H1 (cell line): ENCODE measurements around the gene NDRG2. TPM values are rescaled to one million over a fixed set of nuclear protein-coding genes. Genes with fewer than 3 reads are reported as not detected.
A peak's percentile ranks its signal among the peaks of the same experiment; 100 is the strongest.

Source experiments
- BRCA1 ChIP-seq: IDR thresholded peaks from 2 replicates; pipeline ENCODE4 v1.6.1; 2012; ENCODE audit warnings: low read depth, low read length, improper control_type of control experiment
- CBX8 ChIP-seq: fragments of 300-800, 300-1000 bp; sonication (generic); IDR thresholded peaks from 2 replicates; pipeline ENCODE4 v1.7.1; 2016; ENCODE audit warnings: low read depth, low read length, borderline replicate concordance
- EGR1 ChIP-seq: IDR thresholded peaks from 2 replicates; pipeline ENCODE4 v1.6.1; 2011; ENCODE audit warnings: low read depth, low read length, borderline replicate concordance
- GABPA ChIP-seq: IDR thresholded peaks from 2 replicates; pipeline ENCODE4 v1.6.1; 2011; ENCODE audit warnings: mild to moderate bottlenecking, low read length, moderate library complexity, borderline replicate concordance; ENCODE audit not compliant: insufficient read depth
- JUN ChIP-seq: IDR thresholded peaks from 2 replicates; pipeline ENCODE4 v1.6.1; 2011; ENCODE audit warnings: low read depth, mild to moderate bottlenecking, improper control_type of control experiment, low read length
- KDM4A ChIP-seq: IDR thresholded peaks from one replicate; pipeline ENCODE4 v1.7.1; 2012; ENCODE audit warnings: low read depth, mild to moderate bottlenecking, moderate library complexity, low read length, inconsistent platforms; ENCODE audit not compliant: severe bottlenecking
- KDM5A ChIP-seq: fragments of 200-600 bp; IDR thresholded peaks from 2 replicates; pipeline ENCODE4 v1.7.1; 2012; ENCODE audit warnings: mild to moderate bottlenecking, low read length, inconsistent platforms, mixed read lengths
- MAFK ChIP-seq: IDR thresholded peaks from 2 replicates; pipeline ENCODE4 v1.6.1; 2012; ENCODE audit warnings: low read depth, mild to moderate bottlenecking, improper control_type of control experiment, low read length
- POLR2A ChIP-seq, 2 experiments: IDR thresholded peaks; 1 replicate in 1 of 2; 2 replicates in 1 of 2; pipeline ENCODE4 v1.6.1; 2011; ENCODE audit warnings: low read depth in 2 of 2, low read length in 2 of 2, mild to moderate bottlenecking in 2 of 2; ENCODE audit errors: control extremely low read depth in 1 of 2
- RAD21 ChIP-seq, 2 experiments: IDR thresholded peaks in 1 of 2; conservative IDR thresholded peaks in 1 of 2; 2 replicates each; pipeline ENCODE4 v1.6.1; 2011; ENCODE audit warnings: low read depth in 2 of 2, low read length in 2 of 2, improper control_type of control experiment in 1 of 2, inconsistent platforms in 1 of 2, mild to moderate bottlenecking in 1 of 2, moderate library complexity in 1 of 2
- SRF ChIP-seq: IDR thresholded peaks from 2 replicates; pipeline ENCODE4 v1.6.1; 2011; ENCODE audit warnings: mild to moderate bottlenecking, low read depth, low read length, moderate library complexity
- TAF1 ChIP-seq: IDR thresholded peaks from 2 replicates; pipeline ENCODE4 v1.6.1; 2011; ENCODE audit warnings: mild to moderate bottlenecking, low read depth, low read length
- polyA plus RNA-seq, 7 experiments: library from polyadenylated mRNA; depleted of rRNA in 3 of 7; stranded (reverse) in 5 of 7; unstranded in 2 of 7; fragments of >200 nt in 5 of 7; fragments of 200-250 nt in 2 of 7; gene quantifications; 1 replicate in 5 of 7; 2 replicates in 1 of 7; 4 replicates in 1 of 7; pipeline versions ENCODE4 v1.2.1 to v1.2.3, GENCODE V29; 2011 to 2013; ENCODE audit warnings: missing spikeins in 2 of 7, mixed read lengths in 2 of 7
- total RNA-seq: library from RNA; stranded (reverse); fragmentation: NEBNext Ultra II Directional; extraction: Animal tissue kit (Norgen Biotek cat#: 25700); gene quantifications from 2 replicates; pipeline ENCODE4 v1.2.1, GENCODE V29; 2021
- TF ChIP-seq, protein P1 (sequence below), 3 experiments: IDR thresholded peaks; 1 replicate in 2 of 3; 2 replicates in 1 of 3; pipeline versions ENCODE4 v1.5.1 to v1.6.1; 2011; ENCODE audit warnings: low read length in 3 of 3, mild to moderate bottlenecking in 3 of 3, inconsistent platforms in 2 of 3, low read depth in 1 of 3, moderate library complexity in 1 of 3; ENCODE audit not compliant: insufficient read depth in 1 of 3; ENCODE audit errors: control extremely low read depth in 1 of 3
- TF ChIP-seq, protein P2 (sequence below): IDR thresholded peaks from 2 replicates; pipeline ENCODE4 v1.6.1; 2012; ENCODE audit warnings: inconsistent platforms
- TF ChIP-seq, protein P3 (sequence below): IDR thresholded peaks from 2 replicates; pipeline ENCODE4 v1.6.1; 2011; ENCODE audit warnings: low read length, improper control_type of control experiment

NDRG2 gene
- total and polyA plus RNA-seq, 2 of the 8 experiments (the other 6 are each of a cell fraction or from before 2014, with no cell fraction given) = 29.9 to 48.6 TPM

DNA sequence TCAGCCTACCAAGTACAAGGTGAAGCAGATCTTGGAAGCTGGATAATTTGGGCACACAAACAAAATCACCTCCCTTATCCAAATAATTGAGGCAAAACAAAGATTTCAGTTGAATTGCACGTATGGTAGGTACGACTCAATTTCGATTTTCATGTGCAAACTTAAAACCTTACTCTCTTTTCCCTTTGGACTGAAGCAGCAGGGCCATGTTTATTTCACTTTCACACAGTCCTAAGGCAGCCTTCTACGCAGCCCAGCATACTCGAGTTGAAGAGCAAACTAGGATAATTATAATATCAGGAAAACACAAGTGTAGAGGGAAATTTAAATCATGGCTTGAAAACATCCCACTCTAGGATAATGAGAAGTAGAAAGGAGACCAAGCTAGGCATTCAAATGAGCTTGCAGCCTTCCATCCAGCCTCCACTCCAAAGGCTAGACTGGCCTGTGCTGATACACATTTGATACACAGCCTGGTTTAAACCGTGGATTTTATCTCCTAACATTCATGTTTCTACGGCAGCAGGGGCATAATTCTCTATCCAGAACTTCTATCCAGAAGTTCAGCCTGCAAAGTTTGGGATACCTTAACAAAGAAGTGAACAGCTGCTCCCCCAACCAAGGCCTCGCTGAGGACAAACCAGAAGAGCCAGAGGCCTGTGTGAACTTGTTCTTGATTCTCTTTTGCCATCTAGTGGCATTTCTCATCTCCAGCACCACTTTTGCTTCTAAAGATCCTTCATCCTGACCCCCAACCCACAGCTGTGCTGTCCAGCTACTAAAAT is 14.9 kb upstream of the NDRG2 start (continued):
- TF ChIP-seq EGR1 (no peak), TAF1 (no peak), CBX8 (no peak), SRF (no peak), KDM5A (no peak), POLR2A (IDR thresholded peaks at IDR 0.05; ENCODE audit: control extremely low read depth in 1 of 2, low read depth in 2 of 2, low read length in 2 of 2) (no peak), KDM4A (no peak), BRCA1 (no peak), JUN (no peak), MAFK (no peak), RAD21 (IDR thresholded peaks at IDR 0.05 in 1 of 2, conservative IDR thresholded peaks at IDR 0.05 in 1 of 2; ENCODE audit: low read depth in 2 of 2, low read length in 2 of 2) (peak; percentile 91), GABPA (no peak)
- TF ChIP-seq, protein P1, sequence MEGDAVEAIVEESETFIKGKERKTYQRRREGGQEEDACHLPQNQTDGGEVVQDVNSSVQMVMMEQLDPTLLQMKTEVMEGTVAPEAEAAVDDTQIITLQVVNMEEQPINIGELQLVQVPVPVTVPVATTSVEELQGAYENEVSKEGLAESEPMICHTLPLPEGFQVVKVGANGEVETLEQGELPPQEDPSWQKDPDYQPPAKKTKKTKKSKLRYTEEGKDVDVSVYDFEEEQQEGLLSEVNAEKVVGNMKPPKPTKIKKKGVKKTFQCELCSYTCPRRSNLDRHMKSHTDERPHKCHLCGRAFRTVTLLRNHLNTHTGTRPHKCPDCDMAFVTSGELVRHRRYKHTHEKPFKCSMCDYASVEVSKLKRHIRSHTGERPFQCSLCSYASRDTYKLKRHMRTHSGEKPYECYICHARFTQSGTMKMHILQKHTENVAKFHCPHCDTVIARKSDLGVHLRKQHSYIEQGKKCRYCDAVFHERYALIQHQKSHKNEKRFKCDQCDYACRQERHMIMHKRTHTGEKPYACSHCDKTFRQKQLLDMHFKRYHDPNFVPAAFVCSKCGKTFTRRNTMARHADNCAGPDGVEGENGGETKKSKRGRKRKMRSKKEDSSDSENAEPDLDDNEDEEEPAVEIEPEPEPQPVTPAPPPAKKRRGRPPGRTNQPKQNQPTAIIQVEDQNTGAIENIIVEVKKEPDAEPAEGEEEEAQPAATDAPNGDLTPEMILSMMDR (IDR thresholded peaks at IDR 0.05; ENCODE audit: control extremely low read depth in 1 of 3, insufficient read depth in 1 of 3, low read depth in 1 of 3, low read length in 3 of 3) = peak in 2 of 3 experiments; percentile 68 to 83; a peak in 3 of 4 replicates
- TF ChIP-seq, protein P2, sequence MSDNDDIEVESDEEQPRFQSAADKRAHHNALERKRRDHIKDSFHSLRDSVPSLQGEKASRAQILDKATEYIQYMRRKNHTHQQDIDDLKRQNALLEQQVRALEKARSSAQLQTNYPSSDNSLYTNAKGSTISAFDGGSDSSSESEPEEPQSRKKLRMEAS = no peak
- TF ChIP-seq, protein P3, sequence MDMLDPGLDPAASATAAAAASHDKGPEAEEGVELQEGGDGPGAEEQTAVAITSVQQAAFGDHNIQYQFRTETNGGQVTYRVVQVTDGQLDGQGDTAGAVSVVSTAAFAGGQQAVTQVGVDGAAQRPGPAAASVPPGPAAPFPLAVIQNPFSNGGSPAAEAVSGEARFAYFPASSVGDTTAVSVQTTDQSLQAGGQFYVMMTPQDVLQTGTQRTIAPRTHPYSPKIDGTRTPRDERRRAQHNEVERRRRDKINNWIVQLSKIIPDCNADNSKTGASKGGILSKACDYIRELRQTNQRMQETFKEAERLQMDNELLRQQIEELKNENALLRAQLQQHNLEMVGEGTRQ = no peak
- TF ChIP-seq, all 59 proteins: peak for 3
